DOHH2 (cell line): Measurements from ENCODE around the gene NCR1.
A peak's percentile ranks its signal among the peaks of the same experiment; 100 is the strongest.
"Not testable (repeated sequence)": the region's sequence is repeated elsewhere in the genome, so short reads cannot be mapped to it uniquely, and the experiment has no call there.

Experiments
- H3F3A ChIP-seq: fragments of 200-600 bp; sonication (generic), shearing (Covaris generic); 2 replicates; pipeline ENCODE4 v1.6.0; 2016; ENCODE audit warnings: antibody characterized with exemption, mild to moderate bottlenecking; ENCODE audit not compliant: control insufficient read depth, insufficient read depth
- H3K27ac ChIP-seq: fragments of 200-600 bp; sonication (generic); 2 replicates; pipeline ENCODE4 v1.5.1; 2014; ENCODE audit warnings: low read depth, mild to moderate bottlenecking, low read length, moderate library complexity
- H3K27me3 ChIP-seq: fragments of 200-600 bp; sonication (generic); 2 replicates; pipeline ENCODE4 v1.6.1; 2014; ENCODE audit warnings: mild to moderate bottlenecking, low read length, mixed read lengths; ENCODE audit not compliant: control insufficient read depth
- H3K36me3 ChIP-seq: fragments of 200-600 bp; sonication (generic); 2 replicates; pipeline ENCODE4 v1.6.1; 2014; ENCODE audit warnings: mild to moderate bottlenecking, low read length, moderate library complexity, mixed read lengths; ENCODE audit not compliant: control insufficient read depth
- H3K4me1 ChIP-seq: fragments of 200-600 bp; sonication (generic); 2 replicates; pipeline ENCODE4 v1.6.1; 2014; ENCODE audit warnings: mild to moderate bottlenecking, low read length, mixed read lengths; ENCODE audit not compliant: control insufficient read depth
- H3K4me2 ChIP-seq: fragments of 200-600 bp; sonication (generic); 2 replicates; pipeline ENCODE4 v1.6.0; 2014; ENCODE audit warnings: mild to moderate bottlenecking, low read length, moderate library complexity
- H3K4me3 ChIP-seq: fragments of 200-600 bp; sonication (generic); 2 replicates; pipeline ENCODE4 v1.5.1; 2014; ENCODE audit warnings: mild to moderate bottlenecking, low read length, mixed read lengths
- H3K79me2 ChIP-seq: fragments of 200-600 bp; sonication (generic); 2 replicates; pipeline ENCODE4 v1.6.1; 2014; ENCODE audit warnings: mild to moderate bottlenecking, low read length, mixed read lengths; ENCODE audit not compliant: control insufficient read depth
- H3K9me2 ChIP-seq: fragments of 200-600 bp; sonication (generic); replicated peaks from 2 replicates; pipeline ENCODE4 v1.6.1; 2014; ENCODE audit warnings: mild to moderate bottlenecking, low read length, mixed read lengths; ENCODE audit not compliant: control insufficient read depth
- H3K9me3 ChIP-seq: fragments of 200-600 bp; sonication (generic); 2 replicates; pipeline ENCODE4 v1.6.1; 2014; ENCODE audit warnings: antibody characterized with exemption, low read length, mixed read lengths; ENCODE audit not compliant: control insufficient read depth, insufficient read depth
- H4K20me1 ChIP-seq: fragments of 200-600 bp; sonication (generic); 2 replicates; pipeline ENCODE4 v1.6.0; 2014; ENCODE audit warnings: low read depth, mild to moderate bottlenecking, antibody characterized with exemption, low read length, moderate library complexity; ENCODE audit not compliant: control insufficient read depth, insufficient read depth
- CTCF ChIP-seq: fragments of 200-600 bp; sonication (generic); IDR thresholded peaks from one replicate; pipeline ENCODE4 v1.5.1; 2014; ENCODE audit warnings: antibody characterized with exemption, mild to moderate bottlenecking, low read depth, low read length; ENCODE audit not compliant: poor library complexity, severe bottlenecking
- EZH2phosphoT487 ChIP-seq: fragments of 200-600 bp; sonication (generic); IDR thresholded peaks from 2 replicates; pipeline ENCODE4 v1.6.1; 2017; ENCODE audit warnings: borderline replicate concordance, mild to moderate bottlenecking, antibody characterized with exemption, low read length, moderate library complexity, mixed read lengths

Gene NCR1

GRCh38 chr19:54918499-54918898, 12.6 kb downstream of the NCR1 start:
- Histone ChIP-seq H3K27ac (no peak overlapping the region), H3K27me3 (no peaks in the 10 kb centered on the region), H3K9me2 (no peaks in the 10 kb centered on the region), H3K36me3 (no peaks in the 10 kb centered on the region), H3K4me3 (no peak overlapping the region), H3K4me1 (no peaks in the 10 kb centered on the region), H3F3A (no peaks in the 10 kb centered on the region), H3K4me2 (no peak overlapping the region), H4K20me1 (no peaks in the 10 kb centered on the region), H3K79me2 (no peaks in the 10 kb centered on the region), H3K9me3 (no peaks in the 10 kb centered on the region)
- no peak for TF ChIP-seq EZH2phosphoT487
- no peak for TF ChIP-seq CTCF

- H3K79me2 ChIP-seq, H3K9me3 ChIP-seq, H3K4me3 ChIP-seq, H3K36me3 ChIP-seq, H3F3A ChIP-seq, H3K27me3 ChIP-seq, H3K9me2 ChIP-seq, H3K4me2 ChIP-seq, H3K27ac ChIP-seq, H4K20me1 ChIP-seq, H3K4me1 ChIP-seq: not testable (repeated sequence)
- peak; percentile 21 for TF ChIP-seq CTCF
Measured at GRCh38 chr19:54919646-54920563, 14.0 kb downstream of the NCR1 start.

GRCh38 chr19:54921082-54921481, 15.1 kb downstream of the NCR1 start:
- no peak overlapping the region for H3K27ac ChIP-seq
- H3K27me3 ChIP-seq, result no peaks in the 10 kb centered on the region

More at GRCh38 chr19:54921082-54921481, 15.1 kb downstream of the NCR1 start:
- no peak overlapping the region for H3K4me3 ChIP-seq
- no peaks in the 10 kb centered on the region for H4K20me1 ChIP-seq
- no peaks in the 10 kb centered on the region for H3K9me3 ChIP-seq
- no peak overlapping the region for H3K4me2 ChIP-seq
- no peaks in the 10 kb centered on the region for H3K79me2 ChIP-seq
- H3K4me1 ChIP-seq, result no peaks in the 10 kb centered on the region
- no peaks in the 10 kb centered on the region for H3F3A ChIP-seq
- TF ChIP-seq CTCF (no peak), EZH2phosphoT487 (no peak)
- H3K9me2 ChIP-seq, result no peaks in the 10 kb centered on the region
- H3K36me3 ChIP-seq, result no peaks in the 10 kb centered on the region
